Activated naive CD4-positive, alpha-beta T cell (primary cell): ENCODE results near the gene IGFBPL1.
"Not testable (repeated sequence)": the region's sequence is repeated elsewhere in the genome, so short reads cannot be mapped to it uniquely, and the experiment has no call there.

Experiments
- DNase-seq, 4 experiments: peaks; one replicate each; lab custom pipeline; 2025; lab: John Stamatoyannopoulos, UW

Gene IGFBPL1

GRCh38 chr9:38380230-38380871 lies 43.9 kb downstream of the IGFBPL1 start:
- DNase-seq: no peak

- not testable (repeated sequence) for DNase-seq
These were observed 46.7 kb downstream of the IGFBPL1 start for GRCh38 chr9:38377336-38378083.

DNA sequence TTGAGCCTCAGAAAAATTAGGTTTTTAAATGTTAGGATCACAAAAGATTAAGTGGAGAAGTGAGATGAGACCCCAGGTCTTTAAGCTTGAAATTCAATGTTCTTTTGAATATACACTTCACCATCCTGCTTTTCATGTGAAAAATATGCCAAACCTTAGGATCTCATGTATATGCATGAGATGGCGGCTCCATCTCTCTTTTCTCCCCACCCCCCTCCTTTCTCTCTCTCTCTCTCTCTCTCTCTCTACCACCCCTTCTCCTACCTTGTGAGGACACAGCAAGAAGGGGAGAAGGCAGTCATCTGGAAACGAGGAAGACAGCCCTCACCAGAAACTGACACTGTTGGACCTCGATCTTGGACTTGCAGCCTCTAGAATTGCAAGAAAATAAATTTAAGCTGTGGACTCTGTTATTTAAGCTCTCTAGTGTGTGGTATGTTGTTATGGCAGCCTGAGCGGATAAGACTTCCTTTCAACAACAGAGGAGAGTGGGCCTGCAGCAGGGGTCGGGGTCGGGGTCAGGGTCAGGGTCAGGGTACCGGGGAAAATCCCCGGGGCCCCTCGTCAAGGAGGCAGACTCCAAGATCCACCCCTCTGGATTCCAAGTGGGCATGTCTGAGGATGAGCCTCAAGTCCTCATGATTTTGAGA lies 48.1 kb downstream of the IGFBPL1 start:
- no peak for DNase-seq

DNA sequence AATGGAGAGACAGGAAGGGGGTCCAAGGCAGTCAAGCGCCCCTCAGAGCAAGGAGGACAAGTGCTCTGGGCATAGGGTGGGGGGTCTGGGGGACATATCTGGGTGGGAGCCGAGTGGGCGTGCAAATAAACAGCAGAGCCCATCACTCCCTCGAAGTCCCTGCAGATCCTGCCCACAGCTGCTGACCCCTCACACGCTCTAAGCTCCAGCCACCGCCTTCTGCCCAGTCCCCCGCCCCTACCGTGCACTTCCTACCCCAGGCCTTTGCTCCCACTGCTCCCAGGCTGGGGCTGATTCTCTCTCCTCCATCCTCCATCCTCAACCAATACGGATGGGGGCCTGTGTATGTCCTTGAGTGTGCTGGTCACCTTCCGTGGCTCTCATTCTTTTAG lies 48.7 kb downstream of the IGFBPL1 start:
- no peak for DNase-seq

DNA sequence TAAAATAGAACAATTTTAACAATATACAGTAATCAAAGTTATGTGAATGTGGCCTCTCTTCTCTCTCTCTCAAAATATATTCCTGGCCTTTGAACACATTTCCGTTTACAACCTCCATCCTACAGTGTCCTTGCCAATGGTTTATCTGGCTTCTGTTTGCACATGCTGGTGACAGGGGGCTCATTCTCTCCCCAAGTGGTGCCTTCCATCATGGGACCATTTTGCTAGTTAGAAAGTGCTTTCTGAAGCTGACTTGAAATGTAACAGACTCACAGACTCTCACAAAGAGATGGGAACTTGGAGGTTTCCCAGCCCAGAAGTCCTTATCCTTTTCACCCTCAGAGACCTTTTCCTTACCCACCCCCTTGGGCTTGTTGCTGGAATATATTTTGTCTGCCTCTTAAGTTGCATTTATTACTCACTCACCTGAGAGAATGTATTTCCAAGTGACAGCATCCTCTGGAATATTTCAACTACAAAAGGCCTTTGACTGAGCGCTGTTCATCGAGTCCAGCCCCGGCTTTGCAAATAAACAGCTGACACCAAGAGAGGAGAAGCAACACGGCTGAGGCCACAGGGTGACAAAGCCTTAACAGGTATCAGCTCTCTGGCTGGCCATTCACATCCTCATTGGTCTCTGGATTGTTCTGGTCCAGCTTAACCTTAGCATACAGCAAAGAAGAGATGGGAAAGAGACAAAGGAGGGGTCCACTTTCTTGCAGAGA lies 49.2 kb downstream of the IGFBPL1 start:
- no peak for DNase-seq

- no peak for DNase-seq
These were observed 50.6 kb downstream of the IGFBPL1 start for GRCh38 chr9:38373679-38374078.

GRCh38 chr9:38372762-38373619 lies 51.3 kb downstream of the IGFBPL1 start:
- DNase-seq: no peak

DNA sequence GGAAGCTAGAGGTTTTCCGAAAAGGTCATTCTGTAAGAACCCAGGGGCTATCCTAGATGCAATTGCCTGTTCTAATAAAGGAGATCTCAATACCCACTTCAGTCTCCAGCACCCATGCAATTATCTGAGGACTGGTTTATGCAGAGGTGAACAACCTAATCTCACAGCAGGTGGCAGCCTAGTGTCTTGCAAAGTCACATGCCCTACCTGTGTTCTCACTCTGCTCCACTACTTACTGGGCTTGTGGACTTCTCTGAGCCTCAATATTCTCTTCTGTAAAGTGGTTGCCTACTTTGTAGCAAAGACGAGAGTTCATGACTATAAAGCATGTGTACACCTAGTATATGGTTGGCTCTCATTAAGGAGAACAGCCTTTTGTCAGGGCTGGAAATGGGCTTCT lies 52.8 kb downstream of the IGFBPL1 start:
- DNase-seq: no peak

DNA sequence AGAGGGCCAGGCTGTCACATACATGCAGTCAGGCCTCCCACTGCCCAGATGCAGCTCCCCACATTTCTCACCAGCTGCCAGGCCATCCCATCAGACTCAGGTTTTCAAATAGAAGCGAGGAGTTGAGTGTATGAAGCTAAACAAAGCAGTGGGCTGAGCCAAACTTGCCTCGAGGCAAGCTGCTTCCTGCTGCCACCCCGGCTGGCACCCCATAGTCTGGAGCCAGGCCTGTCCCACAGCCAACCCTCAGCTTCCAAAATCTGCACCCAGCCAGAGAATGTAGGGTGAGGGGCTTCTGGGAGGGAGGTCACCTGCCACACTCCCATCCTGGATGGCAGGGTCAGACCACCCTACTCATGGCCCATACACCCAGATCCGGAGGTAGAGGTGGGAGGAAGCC lies 54.1 kb downstream of the IGFBPL1 start:
- DNase-seq: no peak

DNA sequence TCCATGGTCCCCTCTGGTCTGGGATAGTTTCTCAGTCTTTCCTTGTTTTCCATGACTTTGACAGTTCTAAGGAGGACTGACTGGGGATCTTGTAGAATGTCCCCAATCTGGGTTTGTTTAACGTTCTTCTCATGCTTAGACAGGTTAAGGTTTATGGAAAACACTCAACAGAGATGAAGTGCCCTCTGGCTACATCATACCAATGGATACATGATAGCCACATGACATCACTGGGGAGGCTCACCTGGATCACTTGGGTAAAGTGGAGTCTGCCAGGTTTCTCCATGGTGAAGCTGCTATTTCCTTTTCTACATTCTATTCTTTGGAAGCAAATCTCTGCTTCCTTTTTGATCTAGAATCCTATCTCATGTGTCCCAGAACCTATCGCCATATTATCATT lies 55.5 kb downstream of the IGFBPL1 start:
- DNase-seq: no peak

DNA sequence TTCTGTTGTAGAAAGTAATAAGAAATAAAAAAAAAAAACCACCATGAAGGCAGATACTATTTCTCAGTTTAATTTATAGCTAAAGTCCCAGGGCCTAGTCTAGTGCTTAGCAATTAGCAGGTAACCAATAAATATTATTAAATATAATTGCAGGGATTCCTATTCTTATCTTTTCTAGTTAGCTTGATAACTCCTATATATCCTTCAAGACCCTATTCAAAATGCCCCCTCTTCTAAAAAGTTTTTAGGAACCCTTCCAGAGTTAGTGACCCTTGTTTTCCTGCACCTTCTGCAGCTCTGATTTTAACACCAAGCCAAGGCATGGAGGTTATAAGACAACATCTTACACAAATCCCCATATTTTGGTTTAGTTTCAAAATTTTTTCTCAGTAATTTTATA lies 56.4 kb downstream of the IGFBPL1 start:
- no peak for DNase-seq

GRCh38 chr9:38363589-38363925 lies 60.7 kb downstream of the IGFBPL1 start:
- no peak for DNase-seq

DNA sequence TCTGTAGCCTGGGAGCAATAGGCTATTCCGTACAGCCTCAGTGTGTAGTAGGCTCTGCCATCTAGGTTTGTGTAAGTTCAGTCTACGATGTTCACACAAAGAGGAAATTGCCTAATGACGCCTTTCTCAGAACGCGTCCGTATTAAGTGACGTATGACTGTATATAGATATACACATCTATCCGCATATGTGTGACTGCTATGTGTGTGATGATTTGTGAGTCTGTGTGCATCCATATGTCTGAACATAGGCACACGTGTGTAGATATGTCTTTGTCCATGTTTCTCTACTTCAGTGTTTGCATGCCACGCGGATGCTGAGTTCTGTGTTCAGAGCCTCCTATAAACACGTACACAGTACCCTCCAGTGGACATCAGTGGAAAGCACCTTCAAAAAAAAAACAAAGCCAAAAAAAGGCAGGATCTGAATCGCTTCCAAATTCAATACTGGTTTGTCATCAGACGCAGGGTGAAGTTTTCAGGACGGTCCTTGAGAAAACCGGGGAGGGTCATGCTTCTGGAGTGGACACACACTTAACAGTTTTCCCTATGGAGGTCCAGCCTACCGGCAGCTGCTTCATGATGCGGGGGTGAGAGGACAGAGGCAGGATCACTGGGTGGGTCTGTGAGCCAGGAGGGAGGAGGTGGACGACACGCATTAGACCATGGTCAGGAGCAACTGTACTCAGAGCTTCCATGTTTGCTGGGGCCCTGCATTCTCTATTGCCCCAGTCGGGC lies 61.2 kb downstream of the IGFBPL1 start:
- no peak for DNase-seq

DNA sequence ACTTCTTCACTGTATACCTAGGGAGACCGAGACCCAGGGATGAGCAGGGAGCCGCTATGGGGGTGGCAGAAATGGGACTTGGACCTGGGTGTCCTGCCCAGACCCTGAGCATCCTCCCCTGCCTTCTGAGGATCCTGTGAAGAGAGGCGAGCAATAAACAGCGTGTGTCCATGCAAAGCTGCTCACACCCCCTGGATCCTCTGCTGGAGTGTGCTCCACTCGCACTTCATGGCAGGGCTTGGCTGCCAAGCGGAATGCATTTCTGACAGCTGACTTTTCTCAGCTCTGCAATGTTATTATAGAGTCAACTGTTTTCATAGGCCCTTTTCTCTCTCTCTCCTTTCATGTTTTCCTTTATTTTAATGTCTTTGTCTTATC lies 62.8 kb downstream of the IGFBPL1 start:
- DNase-seq: no peak

- DNase-seq: no peak
These were observed 63.3 kb downstream of the IGFBPL1 start for GRCh38 chr9:38360839-38361472.

DNA sequence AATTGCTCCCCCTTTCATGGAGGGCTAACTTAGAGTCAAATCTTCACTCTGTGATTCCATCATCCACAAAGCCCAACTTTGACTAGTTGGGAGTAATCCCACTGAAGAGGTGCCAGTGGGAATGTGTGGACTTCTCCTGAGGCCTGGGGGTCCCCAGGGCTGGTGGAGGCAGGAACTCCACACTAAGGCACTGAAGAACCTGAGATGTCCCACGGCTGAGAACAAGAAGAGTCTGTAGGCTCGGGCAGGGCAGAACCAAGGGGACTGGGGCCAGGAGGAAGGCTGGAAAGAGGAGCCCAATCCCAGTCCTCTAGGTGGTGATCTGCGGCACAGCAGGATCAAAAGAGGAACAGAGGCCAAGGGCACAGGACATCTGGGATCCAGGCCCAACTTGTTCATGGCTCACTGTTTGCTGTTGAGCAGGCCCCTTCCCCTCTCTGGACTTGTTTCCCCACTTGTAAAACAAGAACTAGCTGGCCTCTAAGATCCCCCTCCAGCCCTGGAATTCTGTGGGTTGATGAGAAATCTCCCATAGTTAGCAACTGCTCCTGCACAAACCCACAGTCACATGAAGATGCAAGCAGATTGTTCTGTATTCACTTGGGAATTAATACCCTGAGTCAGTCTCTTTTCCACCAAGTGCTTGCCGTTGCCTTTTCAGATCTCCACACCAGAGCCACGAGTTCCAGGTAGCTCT lies 64.4 kb downstream of the IGFBPL1 start:
- DNase-seq: no peak

- DNase-seq: no peak
These were observed 65.0 kb downstream of the IGFBPL1 start for GRCh38 chr9:38359297-38359653.

GRCh38 chr9:38358390-38359296 lies 65.6 kb downstream of the IGFBPL1 start:
- no peak for DNase-seq
